ENCODE data around the gene GRIK4. TPM values are rescaled to one million over a fixed set of nuclear protein-coding genes. Genes with fewer than 3 reads are reported as not detected.

The GRIK4 gene
- total and polyA plus RNA-seq, 2 donors, result 0.05 to 0.37 TPM

GRCh38 chr11:120827820-120828219 is 316.3 kb downstream of the GRIK4 start:
- H3K4me3 ChIP-seq (ENCODE audit: low read depth, low read length), result no peak overlapping the region

GRCh38 chr11:120828847-120829246 is 317.3 kb downstream of the GRIK4 start:
- Histone ChIP-seq H3K4me1 (ENCODE audit: insufficient read depth) (no peaks in the 10 kb centered on the region), H3K4me3 (ENCODE audit: low read depth, low read length) (no peak overlapping the region), H3K36me3 (ENCODE audit: insufficient read depth) (no peaks in the 10 kb centered on the region), H3K27ac (ENCODE audit: low read depth) (no peak overlapping the region)
- WGBS, result 34% methylated on average over 5 of the region's 5 CpGs
- no peak for DNase-seq (ENCODE audit: extremely low spot score)

More at GRCh38 chr11:120827820-120828219, 316.3 kb downstream of the GRIK4 start:
- H3K36me3 ChIP-seq (ENCODE audit: insufficient read depth), result no peaks in the 10 kb centered on the region
- H3K27ac ChIP-seq (ENCODE audit: low read depth), result no peak overlapping the region
- WGBS, result 63% methylated on average over 3 of the region's 3 CpGs
- no peak for DNase-seq (ENCODE audit: extremely low spot score)
- H3K4me1 ChIP-seq (ENCODE audit: insufficient read depth), result no peaks in the 10 kb centered on the region

- 54% methylated on average over 9 of the region's 9 CpGs for WGBS
- Histone ChIP-seq H3K27ac (ENCODE audit: low read depth) (no peak overlapping the region), H3K36me3 (ENCODE audit: insufficient read depth) (no peaks in the 10 kb centered on the region), H3K4me3 (ENCODE audit: low read depth, low read length) (no peak overlapping the region), H3K4me1 (ENCODE audit: insufficient read depth) (no peaks in the 10 kb centered on the region)
- DNase-seq (ENCODE audit: extremely low spot score), result no peak
Measured at GRCh38 chr11:120830085-120830620, 318.6 kb downstream of the GRIK4 start.

GRCh38 chr11:120832481-120833238 is 321.1 kb downstream of the GRIK4 start:
- DNase-seq (ENCODE audit: extremely low spot score), result no peak
- no peaks in the 10 kb centered on the region for H3K36me3 ChIP-seq (ENCODE audit: insufficient read depth)
- no peaks in the 10 kb centered on the region for H3K4me1 ChIP-seq (ENCODE audit: insufficient read depth)
- WGBS, result 38% methylated on average over 20 of the region's 20 CpGs
- H3K27ac ChIP-seq (ENCODE audit: low read depth), result no peak overlapping the region
- H3K4me3 ChIP-seq (ENCODE audit: low read depth, low read length), result no peak overlapping the region

GRCh38 chr11:120834686-120835210 is 323.2 kb downstream of the GRIK4 start:
- DNase-seq (ENCODE audit: extremely low spot score), result no peak
- WGBS, result 80% methylated on average over 13 of the region's 13 CpGs
- Histone ChIP-seq H3K27ac (ENCODE audit: low read depth) (no peak overlapping the region), H3K36me3 (ENCODE audit: insufficient read depth) (no peaks in the 10 kb centered on the region), H3K4me3 (ENCODE audit: low read depth, low read length) (no peak overlapping the region), H3K4me1 (ENCODE audit: insufficient read depth) (no peaks in the 10 kb centered on the region)

GRCh38 chr11:120835601-120836228 is 324.2 kb downstream of the GRIK4 start:
- no peaks in the 10 kb centered on the region for H3K36me3 ChIP-seq (ENCODE audit: insufficient read depth)
- no peak overlapping the region for H3K27ac ChIP-seq (ENCODE audit: low read depth)
- no peak overlapping the region for H3K4me3 ChIP-seq (ENCODE audit: low read depth, low read length)
- H3K4me1 ChIP-seq (ENCODE audit: insufficient read depth), result no peaks in the 10 kb centered on the region
- 82% methylated on average over 11 of the region's 11 CpGs for WGBS
- DNase-seq (ENCODE audit: extremely low spot score), result no peak

GRCh38 chr11:120837696-120838095 is 326.1 kb downstream of the GRIK4 start:
- Histone ChIP-seq H3K27ac (ENCODE audit: low read depth) (no peak overlapping the region), H3K4me3 (ENCODE audit: low read depth, low read length) (no peak overlapping the region), H3K36me3 (ENCODE audit: insufficient read depth) (no peaks in the 10 kb centered on the region), H3K4me1 (ENCODE audit: insufficient read depth) (no peaks in the 10 kb centered on the region)
- DNase-seq (ENCODE audit: extremely low spot score), result no peak
- 70% methylated on average over 4 of the region's 4 CpGs for WGBS

GRCh38 chr11:120839201-120839600 is 327.7 kb downstream of the GRIK4 start:
- 80% methylated on average over 3 of the region's 3 CpGs for WGBS
- H3K4me3 ChIP-seq (ENCODE audit: low read depth, low read length), result no peak overlapping the region
- DNase-seq (ENCODE audit: extremely low spot score), result no peak

GRCh38 chr11:120839846-120840402 is 328.4 kb downstream of the GRIK4 start:
- 72% methylated on average over 6 of the region's 6 CpGs for WGBS
- Histone ChIP-seq H3K27ac (ENCODE audit: low read depth) (no peak overlapping the region), H3K4me1 (ENCODE audit: insufficient read depth) (no peaks in the 10 kb centered on the region), H3K4me3 (ENCODE audit: low read depth, low read length) (no peak overlapping the region), H3K36me3 (ENCODE audit: insufficient read depth) (no peaks in the 10 kb centered on the region)
- no peak for DNase-seq (ENCODE audit: extremely low spot score)

More at GRCh38 chr11:120839201-120839600, 327.7 kb downstream of the GRIK4 start:
- H3K4me1 ChIP-seq (ENCODE audit: insufficient read depth), result no peaks in the 10 kb centered on the region
- no peak overlapping the region for H3K27ac ChIP-seq (ENCODE audit: low read depth)
- H3K36me3 ChIP-seq (ENCODE audit: insufficient read depth), result no peaks in the 10 kb centered on the region

GRCh38 chr11:120840661-120841060 is 329.1 kb downstream of the GRIK4 start:
- no peaks in the 10 kb centered on the region for H3K4me1 ChIP-seq (ENCODE audit: insufficient read depth)
- H3K27ac ChIP-seq (ENCODE audit: low read depth), result no peak overlapping the region
- H3K36me3 ChIP-seq (ENCODE audit: insufficient read depth), result no peaks in the 10 kb centered on the region
- no peak overlapping the region for H3K4me3 ChIP-seq (ENCODE audit: low read depth, low read length)
- no peak for DNase-seq (ENCODE audit: extremely low spot score)
- WGBS, result 91% methylated on average over 1 of the region's 1 CpG

GRCh38 chr11:120841074-120841473 is 329.5 kb downstream of the GRIK4 start:
- no peaks in the 10 kb centered on the region for H3K4me1 ChIP-seq (ENCODE audit: insufficient read depth)
- H3K36me3 ChIP-seq (ENCODE audit: insufficient read depth), result no peaks in the 10 kb centered on the region
- no peak for DNase-seq (ENCODE audit: extremely low spot score)
- H3K27ac ChIP-seq (ENCODE audit: low read depth), result no peak overlapping the region
- WGBS, result 48% methylated on average over 2 of the region's 2 CpGs
- H3K4me3 ChIP-seq (ENCODE audit: low read depth, low read length), result no peak overlapping the region

- no peak overlapping the region for H3K27ac ChIP-seq (ENCODE audit: low read depth)
- 87% methylated on average over 1 of the region's 1 CpG for WGBS
- no peaks in the 10 kb centered on the region for H3K36me3 ChIP-seq (ENCODE audit: insufficient read depth)
- DNase-seq (ENCODE audit: extremely low spot score), result no peak
- no peaks in the 10 kb centered on the region for H3K4me1 ChIP-seq (ENCODE audit: insufficient read depth)
- H3K4me3 ChIP-seq (ENCODE audit: low read depth, low read length), result no peak overlapping the region
Measured at GRCh38 chr11:120842195-120842594, 330.6 kb downstream of the GRIK4 start.

- no peak for DNase-seq (ENCODE audit: extremely low spot score)
- H3K4me1 ChIP-seq (ENCODE audit: insufficient read depth), result no peaks in the 10 kb centered on the region
- no peak overlapping the region for H3K27ac ChIP-seq (ENCODE audit: low read depth)
- 64% methylated on average over 3 of the region's 3 CpGs for WGBS
- H3K36me3 ChIP-seq (ENCODE audit: insufficient read depth), result no peaks in the 10 kb centered on the region
- no peak overlapping the region for H3K4me3 ChIP-seq (ENCODE audit: low read depth, low read length)
Measured at GRCh38 chr11:120853435-120853834, 341.9 kb downstream of the GRIK4 start.

Measured in urinary bladder (tissue), 4 donors.